Erythroblast (primary cell): ENCODE results near the gene ZNF668.

Experiments used
- DNase-seq, 2 experiments: peaks; one replicate each; lab custom pipeline; 2025; lab: John Stamatoyannopoulos, UW
- GATA1 ChIP-seq: IDR thresholded peaks from 2 replicates; pipeline ENCODE4 v1.6.1; 2011; ENCODE audit warnings: low read depth, mild to moderate bottlenecking, control low read depth, low read length, moderate library complexity
- POLR2A ChIP-seq: IDR thresholded peaks from 2 replicates; pipeline ENCODE4 v1.6.1; 2011; ENCODE audit warnings: mild to moderate bottlenecking, low read length

The ZNF668 gene

DNA sequence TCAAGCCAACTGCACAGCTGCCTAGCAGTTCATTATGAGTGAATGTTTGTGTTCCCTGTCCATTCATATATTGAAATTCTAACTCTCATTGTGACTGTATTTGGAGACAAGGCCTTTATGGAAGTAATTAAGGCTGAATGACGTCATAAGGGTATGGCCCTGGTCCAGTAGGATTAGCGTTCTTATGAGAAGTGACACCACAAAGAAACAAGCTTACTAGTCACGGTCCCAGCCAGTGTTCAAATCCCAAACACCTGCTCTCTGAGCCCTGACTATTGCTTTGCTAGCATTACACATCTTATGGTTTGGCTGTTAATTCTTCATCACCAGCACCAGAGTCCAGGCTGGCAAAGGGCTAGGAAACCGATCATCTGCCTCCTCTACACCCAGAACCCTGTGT lies 2.2 kb downstream of the ZNF668 start:
- TF ChIP-seq POLR2A (no peak), GATA1 (no peak)
- DNase-seq: no peak

DNA sequence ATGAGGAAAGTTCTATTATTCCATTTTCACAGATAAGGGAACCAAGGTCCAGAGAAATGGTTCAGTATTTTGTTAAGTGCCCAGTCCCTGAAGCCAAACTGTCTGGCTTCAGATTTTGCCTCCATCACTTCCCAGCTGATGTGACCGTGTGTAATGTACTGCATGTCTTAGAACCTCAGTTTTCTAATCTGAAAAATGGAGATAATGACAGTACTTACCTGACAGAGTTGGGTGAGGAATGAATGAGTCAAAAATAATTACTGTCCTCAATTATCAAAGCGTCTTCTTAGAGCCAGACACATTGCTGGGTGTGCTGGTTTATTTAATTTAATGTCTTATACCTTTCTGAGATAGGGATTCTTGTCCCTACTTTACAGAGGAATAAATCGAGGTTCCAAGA lies 6.7 kb downstream of the ZNF668 start:
- no peak for DNase-seq
- TF ChIP-seq GATA1 (no peak), POLR2A (no peak)

- no peak for DNase-seq
- TF ChIP-seq POLR2A (no peak), GATA1 (no peak)
Measured at GRCh38 chr16:31064882-31065461, 9.1 kb downstream of the ZNF668 start.

DNA sequence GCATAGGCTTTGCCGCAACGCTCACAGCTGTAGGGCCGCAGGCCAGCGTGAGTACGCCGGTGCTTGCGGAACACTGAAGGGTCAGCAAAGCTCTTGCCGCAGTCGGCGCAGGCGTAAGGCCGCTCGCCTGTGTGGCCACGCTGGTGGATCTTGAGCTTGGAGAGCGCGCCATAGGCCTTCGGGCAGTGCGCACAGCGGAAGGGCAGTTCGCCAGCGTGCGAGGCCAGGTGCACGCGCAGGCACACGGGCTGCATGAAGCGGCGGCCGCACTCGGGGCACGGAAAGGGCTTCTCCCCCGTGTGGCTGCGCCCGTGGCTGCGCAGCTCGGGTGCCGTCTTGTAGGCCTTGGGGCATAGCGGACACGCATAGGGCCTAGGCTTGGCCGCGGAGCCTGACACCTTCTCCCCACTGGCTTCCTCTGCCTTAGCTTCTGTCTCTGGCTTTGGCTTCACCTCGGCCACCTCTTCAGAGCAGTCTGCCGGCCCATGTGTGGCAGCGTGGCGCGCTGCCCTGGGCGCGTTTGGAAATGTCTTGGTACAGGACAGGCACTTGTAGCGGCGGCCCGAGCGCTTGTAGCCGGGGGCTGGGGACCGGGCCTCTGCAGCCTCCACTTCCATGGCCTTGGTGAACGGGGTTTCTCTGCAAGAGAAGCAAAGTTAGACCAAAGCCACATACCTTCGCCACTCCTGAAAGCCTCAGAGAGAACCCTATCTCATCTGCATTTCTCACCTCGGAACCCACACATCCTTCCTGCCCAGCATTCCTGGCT lies 10.0 kb downstream of the ZNF668 start:
- DNase-seq: no peak
- TF ChIP-seq POLR2A (no peak), GATA1 (no peak)

DNA sequence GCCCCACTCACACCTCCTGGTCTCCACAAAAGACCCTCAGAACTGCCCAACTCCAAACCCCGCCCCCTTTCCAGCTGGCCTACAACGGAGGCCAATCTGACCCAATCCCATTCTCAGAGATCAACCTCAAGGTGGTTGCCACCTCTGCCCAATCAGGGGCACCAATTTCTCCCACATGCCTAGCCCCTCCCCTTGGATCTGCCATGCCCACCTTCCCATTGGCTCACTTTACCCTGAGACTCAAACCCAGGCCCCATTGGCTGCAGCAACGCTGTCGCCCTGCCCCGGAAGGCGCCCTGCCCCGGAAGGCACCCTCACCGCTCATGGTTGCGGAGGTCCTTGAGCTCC lies 10.6 kb downstream of the ZNF668 start:
- no peak for DNase-seq
- TF ChIP-seq GATA1: no peak
- TF ChIP-seq POLR2A: no peak

- DNase-seq: no peak
- TF ChIP-seq POLR2A (no peak), GATA1 (no peak)
Measured at GRCh38 chr16:31061813-31062440, 12.1 kb downstream of the ZNF668 start.

GRCh38 chr16:31061126-31061812 lies 12.8 kb downstream of the ZNF668 start:
- no peak for DNase-seq
- no peak for TF ChIP-seq GATA1
- no peak for TF ChIP-seq POLR2A

DNA sequence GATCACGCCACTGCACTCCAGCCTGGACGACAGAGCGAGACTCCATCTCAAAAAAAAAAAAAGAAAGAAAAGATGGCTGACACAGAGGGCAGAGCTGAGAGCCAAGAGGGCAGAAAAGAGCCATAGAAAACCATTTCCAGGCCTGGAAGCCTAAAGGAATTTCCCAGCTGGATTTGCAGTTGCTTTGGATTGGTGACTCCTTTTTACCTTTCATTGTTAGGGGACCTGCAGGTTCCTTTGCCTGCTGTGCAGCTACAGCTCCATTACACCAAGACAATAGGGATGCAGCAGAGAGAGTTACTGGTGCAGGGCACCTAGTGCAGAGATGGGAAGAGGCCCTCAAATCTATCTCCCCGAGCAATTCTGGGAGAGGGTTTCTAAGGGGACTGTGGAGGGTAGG lies 18.4 kb downstream of the ZNF668 start:
- no peak for TF ChIP-seq GATA1
- TF ChIP-seq POLR2A: no peak
- no peak for DNase-seq

DNA sequence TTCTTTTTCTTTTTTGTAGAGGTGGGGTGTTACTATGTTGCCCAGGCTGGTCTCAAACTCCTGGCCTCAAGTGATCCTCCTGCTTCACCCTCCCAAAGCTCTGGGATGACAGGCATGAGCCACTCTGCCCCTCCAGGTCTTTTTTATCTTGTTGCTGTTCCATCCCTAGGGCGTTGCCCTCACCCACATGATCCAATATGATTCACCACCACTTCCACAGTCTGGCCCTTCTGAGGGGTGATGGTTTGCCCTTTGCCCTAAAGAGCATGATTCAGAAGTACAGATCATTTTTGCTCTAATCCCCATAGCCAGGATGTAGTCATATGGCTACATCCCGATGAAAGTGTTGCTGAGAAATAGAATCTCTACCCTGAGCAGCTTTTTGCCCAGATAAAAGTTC lies 21.9 kb downstream of the ZNF668 start:
- TF ChIP-seq POLR2A (no peak), GATA1 (no peak)

DNA sequence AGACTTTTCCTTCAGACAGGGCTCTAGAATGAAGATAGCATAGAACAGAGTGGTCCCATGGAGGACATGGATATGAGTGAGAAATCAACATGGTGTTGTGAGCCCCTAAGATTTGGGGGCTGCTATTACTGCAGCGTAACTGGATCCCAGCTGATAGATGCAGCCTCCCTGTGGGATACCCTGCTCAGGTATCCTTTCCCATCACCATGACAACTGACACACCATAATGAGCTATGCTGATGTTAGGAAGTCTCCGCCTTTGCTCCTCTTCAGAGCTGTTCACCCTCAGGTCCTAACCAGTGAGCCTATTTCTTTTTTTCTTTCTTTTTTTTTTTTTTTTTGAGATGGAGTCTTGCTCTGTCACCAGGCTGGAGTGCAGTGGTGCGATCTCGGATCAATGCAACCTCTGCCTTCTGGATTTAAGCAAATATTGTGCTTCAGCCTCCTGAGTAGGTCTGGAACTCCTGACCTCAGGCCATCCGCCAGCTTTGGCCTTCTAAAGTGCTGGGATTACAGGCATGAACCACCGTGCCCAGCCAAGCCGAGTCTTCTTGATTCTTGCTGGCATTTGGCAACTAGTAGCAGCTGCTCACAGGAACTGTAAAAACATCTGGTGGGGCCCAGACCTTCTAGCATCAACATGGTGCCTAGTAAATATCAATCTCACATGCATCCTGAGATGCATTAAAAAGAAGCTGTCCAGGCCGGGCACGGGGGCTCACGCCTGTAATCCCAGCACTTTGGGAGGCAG lies 23.6 kb downstream of the ZNF668 start:
- no peak for DNase-seq
- no peak for TF ChIP-seq GATA1
- no peak for TF ChIP-seq POLR2A

More for the DNA sequence above, 21.9 kb downstream of the ZNF668 start:
- peak in 1 of 2 experiments; percentile 75 for DNase-seq

DNA sequence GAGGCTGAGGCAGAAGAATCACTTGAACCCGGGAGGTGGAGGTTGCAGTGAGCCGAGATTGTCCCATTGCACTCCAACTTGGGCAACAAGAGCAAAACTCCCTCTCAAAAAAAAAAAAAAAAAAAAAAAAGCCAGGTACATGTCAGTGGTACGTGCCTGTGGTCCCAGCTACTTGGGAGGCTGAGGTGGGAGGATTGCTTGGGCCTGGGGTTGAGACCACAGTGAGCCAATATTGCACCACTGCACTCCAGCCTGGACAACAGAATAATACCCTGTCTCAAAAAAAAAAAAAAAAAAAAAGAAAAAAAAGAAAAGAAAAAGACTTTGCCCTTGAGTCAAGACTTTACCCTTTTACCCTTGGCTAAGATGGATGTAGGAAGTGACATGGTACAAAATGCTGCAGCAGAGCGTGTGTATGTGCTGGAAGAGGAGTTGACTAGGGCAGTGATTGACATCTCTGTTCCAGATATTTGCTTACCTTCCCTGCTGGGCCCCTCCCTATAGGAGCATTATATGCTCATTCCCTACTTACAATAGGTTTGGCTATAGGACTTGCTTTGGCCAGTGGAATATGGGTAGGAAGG lies 30.1 kb downstream of the ZNF668 start:
- DNase-seq: no peak
- no peak for TF ChIP-seq GATA1
- no peak for TF ChIP-seq POLR2A

- DNase-seq: no peak
- no peak for TF ChIP-seq POLR2A
- TF ChIP-seq GATA1: no peak
Measured at GRCh38 chr16:31043352-31043751, 30.7 kb downstream of the ZNF668 start.

- no peak for DNase-seq
- TF ChIP-seq POLR2A: no peak
- TF ChIP-seq GATA1: no peak
Measured at GRCh38 chr16:31042866-31043265, 31.2 kb downstream of the ZNF668 start.
